Upper lobe of left lung (tissue), 6 donors: ENCODE data around the gene ITGBL1. TPM values are rescaled to one million over a fixed set of nuclear protein-coding genes. Genes with fewer than 3 reads are reported as not detected.
A peak's percentile ranks its signal among the peaks of the same experiment; 100 is the strongest.

Experiments used
- ATAC-seq, 2 donors: fragments of 200-7000 bp; cut with Tn5 transposase; one replicate each; pipeline ENCODE4 v1.9.1; 2022; ENCODE audit warnings: mild to moderate bottlenecking in 2 of 2, moderate library complexity in 2 of 2; ENCODE audit not compliant: low FRiP score in 2 of 2
- DNase-seq, 2 donors: peaks; one replicate each; pipeline ENCODE4 v3.0.0-alpha.2; 2019 to 2020
- H3K27ac ChIP-seq, 4 donors: fragments of 200-600 bp; sonication (generic); one replicate each; pipeline ENCODE4 v1.5.1; 2016 to 2019
- H3K27me3 ChIP-seq, 4 donors: fragments of 200-600 bp; sonication (generic); one replicate each; pipeline ENCODE4 v1.5.1; 2017 to 2019
- H3K36me3 ChIP-seq, 4 donors: fragments of 200-600 bp; sonication (generic); one replicate each; pipeline ENCODE4 v1.5.1; 2016 to 2019
- H3K4me1 ChIP-seq, 4 donors: fragments of 200-600 bp; sonication (generic); one replicate each; pipeline ENCODE4 v1.5.1; 2018 to 2019
- H3K4me3 ChIP-seq, 4 donors: fragments of 200-600 bp; sonication (generic); one replicate each; pipeline ENCODE4 v1.5.1; 2017 to 2019; ENCODE audit warnings: mild to moderate bottlenecking in 2 of 4, moderate library complexity in 1 of 4
- H3K9me3 ChIP-seq, 4 donors: fragments of 200-600 bp; sonication (generic); one replicate each; pipeline ENCODE4 v1.5.1; 2018 to 2019
- CTCF ChIP-seq, 6 experiments: fragments of 450-650 bp in 4 of 6; fragments of 200-600 bp in 2 of 6; sonication (generic) in 2 of 6; IDR thresholded peaks; one replicate each; pipeline ENCODE4 v1.5.1; 2016 to 2019; ENCODE audit warnings: antibody characterized with exemption in 6 of 6
- EP300 ChIP-seq, 4 donors: sonication (generic); formaldehyde crosslinking; IDR thresholded peaks; one replicate each; pipeline ENCODE4 v1.5.1; 2017; ENCODE audit warnings: antibody characterized with exemption in 4 of 4, control low read depth in 2 of 4
- POLR2A ChIP-seq, 4 donors: fragments of 450-650 bp; IDR thresholded peaks; one replicate each; pipeline ENCODE4 v1.5.1; 2016 to 2017; ENCODE audit warnings: antibody characterized with exemption in 4 of 4, mild to moderate bottlenecking in 2 of 4
- POLR2AphosphoS5 ChIP-seq, 2 donors: sonication (generic); formaldehyde crosslinking; IDR thresholded peaks; one replicate each; pipeline ENCODE4 v1.5.1; 2017; ENCODE audit warnings: antibody characterized with exemption in 2 of 2
- WGBS, 2 donors: methylation state at CpG; one replicate each; pipeline ENCODE4 v1.1.5; 2017 to 2018; 5-methylcytosine and 5-hydroxymethylcytosine counted together
- total RNA-seq, 6 donors: library from RNA; depleted of rRNA in 4 of 6; stranded (reverse); fragments of >200 nt in 4 of 6; gene quantifications; one replicate each; pipeline versions ENCODE4 v1.1.0 to v1.2.1, GENCODE V29; 2016 to 2021
- donor health status: DM: no; HTN: no; CAD: no; lungs with moderate emphysema.
- donor health status: DM: no; HTN: yes; CAD: no; lungs with severe emphysema.

The ITGBL1 gene
- total RNA-seq, 6 donors from 2014 or later: 5.2 to 51.9 (median 21.9) TPM

GRCh38 chr13:101695870-101696516 lies 243.5 kb downstream of the ITGBL1 start:
- H3K4me3 ChIP-seq: no peak overlapping the region
- H3K4me1 ChIP-seq: no peaks in the 10 kb centered on the region
- peak in 1 of 2 donors; percentile 42 for ATAC-seq
- DNase-seq: no peak
- no peak overlapping the region for H3K27ac ChIP-seq
- H3K9me3 ChIP-seq: no peaks in the 10 kb centered on the region
- H3K36me3 ChIP-seq: no peaks in the 10 kb centered on the region
- TF ChIP-seq EP300 (IDR thresholded peaks at IDR 0.05): no peak
- TF ChIP-seq CTCF (IDR thresholded peaks at IDR 0.05): no peak
- no peak for TF ChIP-seq POLR2A (IDR thresholded peaks at IDR 0.05)
- TF ChIP-seq POLR2AphosphoS5 (IDR thresholded peaks at IDR 0.05): no peak
- no peaks in the 10 kb centered on the region for H3K27me3 ChIP-seq
- 94 to 95% methylated on average over 4 of the region's 4 CpGs for WGBS, 2 donors

GRCh38 chr13:101697745-101698144 lies 245.3 kb downstream of the ITGBL1 start:
- Histone ChIP-seq H3K27me3 (no peaks in the 10 kb centered on the region), H3K4me1 (no peaks in the 10 kb centered on the region), H3K27ac (no peak overlapping the region), H3K4me3 (no peak overlapping the region), H3K9me3 (no peaks in the 10 kb centered on the region), H3K36me3 (no peaks in the 10 kb centered on the region)
- DNase-seq (no peak), ATAC-seq (no peak)
- no peak for TF ChIP-seq POLR2AphosphoS5 (IDR thresholded peaks at IDR 0.05)
- TF ChIP-seq CTCF (IDR thresholded peaks at IDR 0.05): no peak
- no peak for TF ChIP-seq POLR2A (IDR thresholded peaks at IDR 0.05)
- TF ChIP-seq EP300 (IDR thresholded peaks at IDR 0.05): no peak
- WGBS, 2 donors: 78 to 81% methylated on average over 3 of the region's 3 CpGs

DNA sequence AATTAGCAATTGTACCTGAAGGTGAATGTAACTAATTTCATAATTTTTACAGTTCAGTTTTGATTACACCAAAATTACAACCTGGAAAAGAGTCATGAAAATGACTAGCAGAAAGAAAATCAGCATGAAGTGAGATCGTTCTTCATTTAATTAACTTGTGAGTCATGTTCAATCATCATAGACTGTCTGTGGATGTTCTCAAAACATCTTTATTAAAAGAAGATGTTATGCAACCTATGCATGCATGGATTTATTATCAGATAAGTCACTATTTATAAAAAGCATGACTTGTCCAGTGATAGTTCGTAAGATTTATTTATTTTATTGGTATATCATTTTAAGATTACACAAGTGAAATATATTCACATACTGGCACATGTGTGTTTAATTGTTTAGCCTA lies 245.9 kb downstream of the ITGBL1 start:
- H3K9me3 ChIP-seq: no peaks in the 10 kb centered on the region
- no peaks in the 10 kb centered on the region for H3K36me3 ChIP-seq
- no peak overlapping the region for H3K4me3 ChIP-seq
- no peak for TF ChIP-seq CTCF (IDR thresholded peaks at IDR 0.05)
- TF ChIP-seq EP300 (IDR thresholded peaks at IDR 0.05): no peak
- TF ChIP-seq POLR2AphosphoS5 (IDR thresholded peaks at IDR 0.05): no peak
- TF ChIP-seq POLR2A (IDR thresholded peaks at IDR 0.05): no peak
- H3K27me3 ChIP-seq: no peaks in the 10 kb centered on the region
- H3K27ac ChIP-seq: no peak overlapping the region
- DNase-seq (no peak), ATAC-seq (peak in 1 of 2 donors; percentile 9)
- no peaks in the 10 kb centered on the region for H3K4me1 ChIP-seq
- 84 to 91% methylated on average over 2 of the region's 2 CpGs for WGBS, 2 donors

- ATAC-seq (peak in 1 of 2 donors; percentile 82), DNase-seq (no peak)
- Histone ChIP-seq H3K27ac (no peak overlapping the region), H3K36me3 (no peaks in the 10 kb centered on the region), H3K4me3 (no peak overlapping the region), H3K9me3 (no peaks in the 10 kb centered on the region), H3K4me1 (no peaks in the 10 kb centered on the region), H3K27me3 (no peaks in the 10 kb centered on the region)
- 76 to 83% methylated on average over 3 of the region's 3 CpGs for WGBS, 2 donors
- TF ChIP-seq POLR2AphosphoS5 (IDR thresholded peaks at IDR 0.05): no peak
- TF ChIP-seq EP300 (IDR thresholded peaks at IDR 0.05): no peak
- TF ChIP-seq POLR2A (IDR thresholded peaks at IDR 0.05): no peak
- no peak for TF ChIP-seq CTCF (IDR thresholded peaks at IDR 0.05)
Measured at GRCh38 chr13:101700598-101700997, 248.1 kb downstream of the ITGBL1 start.

DNA sequence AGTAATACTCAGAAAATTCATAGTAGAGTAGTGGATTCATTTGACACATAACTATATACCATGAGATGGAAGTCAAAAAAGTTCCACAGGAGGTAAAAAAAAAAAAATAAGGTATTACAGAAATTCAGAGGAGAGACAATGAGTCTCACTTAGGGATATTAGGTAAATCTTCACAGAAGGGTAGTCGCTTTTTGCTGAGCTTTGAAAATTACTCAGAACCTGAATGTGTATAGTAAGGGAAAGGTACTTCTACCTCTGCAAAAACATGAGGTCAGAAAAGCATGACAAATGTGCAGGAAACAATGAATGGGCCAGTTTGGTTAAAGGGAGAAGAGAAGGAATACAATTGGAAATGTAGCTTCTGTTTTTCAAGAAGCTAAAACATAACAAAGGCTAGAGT lies 250.6 kb downstream of the ITGBL1 start:
- DNase-seq (no peak), ATAC-seq (no peak)
- Histone ChIP-seq H3K9me3 (no peaks in the 10 kb centered on the region), H3K4me3 (no peak overlapping the region), H3K27ac (no peak overlapping the region), H3K4me1 (peaks cover 0 to 3% (median 0%) of the 10 kb centered on the region in 4 donors), H3K27me3 (no peaks in the 10 kb centered on the region), H3K36me3 (no peaks in the 10 kb centered on the region)
- TF ChIP-seq CTCF (IDR thresholded peaks at IDR 0.05) (no peak), POLR2AphosphoS5 (IDR thresholded peaks at IDR 0.05) (no peak), POLR2A (IDR thresholded peaks at IDR 0.05) (no peak), EP300 (IDR thresholded peaks at IDR 0.05) (no peak)
- 93 to 95% methylated on average over 1 of the region's 1 CpG for WGBS, 2 donors
